ENCODE data around the gene MOSMO. TPM values are rescaled to one million over a fixed set of nuclear protein-coding genes. Genes with fewer than 3 reads are reported as not detected.

Gene MOSMO
- total RNA-seq, 1 experiment from 2014 or later: 12.4 TPM

- no peaks in the 10 kb centered on the region for H3K9me3 ChIP-seq (ENCODE audit: low read length)
- ChIA-PET POLR2A (ENCODE audit: unreplicated experiment) (no interaction called here), CTCF (no interaction called here)
- BruUV-seq (replicated peaks): no TSS peak
- TF ChIP-seq EZH2phosphoT487 (IDR thresholded peaks at IDR 0.05; ENCODE audit: borderline replicate concordance, low read length) (no peak), EZH2 (IDR thresholded peaks at IDR 0.05; ENCODE audit: low read length, unreplicated experiment) (no peak), CTCF (conservative IDR thresholded peaks at IDR 0.05; ENCODE audit: low read depth, low read length) (no peak)
- H3K9me2 ChIP-seq (replicated peaks; ENCODE audit: low read length): no peaks in the 10 kb centered on the region
- no peak overlapping the region for H3K4me3 ChIP-seq (ENCODE audit: low read length)
- no peaks in the 10 kb centered on the region for H4K20me1 ChIP-seq (ENCODE audit: low read length)
- H3K36me3 ChIP-seq (ENCODE audit: low read depth, low read length): peaks cover 15% of the 10 kb centered on the region; the same call in 1 of the 2 replicates
- H3K4me2 ChIP-seq (ENCODE audit: low read length): no peak overlapping the region
- no peaks in the 10 kb centered on the region for H3K27me3 ChIP-seq (ENCODE audit: low read length)
- no peak overlapping the region for H3K9ac ChIP-seq (ENCODE audit: low read length)
- no peaks in the 10 kb centered on the region for H3F3A ChIP-seq (ENCODE audit: low read length, unreplicated experiment)
- no peak overlapping the region for H2AFZ ChIP-seq (ENCODE audit: low read length)
- DNase-seq (no peak), ATAC-seq (no peak)
- H3K79me2 ChIP-seq (ENCODE audit: low read length): peaks cover 51% of the 10 kb centered on the region
- intact Hi-C loops (cut with micrococcal nuclease): no loop called here
- no peak overlapping the region for H3K27ac ChIP-seq (ENCODE audit: low read length)
- H3K4me1 ChIP-seq (ENCODE audit: insufficient read depth, low read length): peaks cover 11% of the 10 kb centered on the region; the same call in 1 of the 2 replicates
These were observed 46.0 kb downstream of the MOSMO start for GRCh38 chr16:22053921-22054341.

- Histone ChIP-seq H3K79me2 (ENCODE audit: low read length) (peaks cover 44% of the 10 kb centered on the region; the same call in 1 of the 2 replicates), H3K9me2 (replicated peaks; ENCODE audit: low read length) (no peaks in the 10 kb centered on the region), H3F3A (ENCODE audit: low read length, unreplicated experiment) (no peaks in the 10 kb centered on the region), H3K27me3 (ENCODE audit: low read length) (no peaks in the 10 kb centered on the region), H3K9ac (ENCODE audit: low read length) (no peak overlapping the region), H3K4me3 (ENCODE audit: low read length) (no peak overlapping the region), H2AFZ (ENCODE audit: low read length) (no peak overlapping the region), H3K9me3 (ENCODE audit: low read length) (no peaks in the 10 kb centered on the region), H3K27ac (ENCODE audit: low read length) (no peak overlapping the region), H3K36me3 (ENCODE audit: low read depth, low read length) (peaks cover 15% of the 10 kb centered on the region; the same call in 1 of the 2 replicates), H3K4me1 (ENCODE audit: insufficient read depth, low read length) (peaks cover 11% of the 10 kb centered on the region; the same call in 1 of the 2 replicates), H4K20me1 (ENCODE audit: low read length) (no peaks in the 10 kb centered on the region), H3K4me2 (ENCODE audit: low read length) (no peak overlapping the region)
- intact Hi-C loops (cut with micrococcal nuclease): no loop called here
- BruUV-seq (replicated peaks): no TSS peak
- TF ChIP-seq EZH2 (IDR thresholded peaks at IDR 0.05; ENCODE audit: low read length, unreplicated experiment) (no peak), CTCF (conservative IDR thresholded peaks at IDR 0.05; ENCODE audit: low read depth, low read length) (no peak), EZH2phosphoT487 (IDR thresholded peaks at IDR 0.05; ENCODE audit: borderline replicate concordance, low read length) (no peak)
- ATAC-seq (no peak), DNase-seq (no peak)
- POLR2A ChIA-PET (ENCODE audit: unreplicated experiment): no interaction called here
- CTCF ChIA-PET: no interaction called here
These were observed 47.1 kb downstream of the MOSMO start for GRCh38 chr16:22054847-22055590.

GRCh38 chr16:22055881-22056280, 48.0 kb downstream of the MOSMO start:
- DNase-seq: no peak
- no peak for ATAC-seq
- CTCF ChIA-PET: no interaction called here
- Histone ChIP-seq H3K9me3 (ENCODE audit: low read length) (no peaks in the 10 kb centered on the region), H3K79me2 (ENCODE audit: low read length) (peaks cover 38% of the 10 kb centered on the region; the same call in 1 of the 2 replicates), H3K36me3 (ENCODE audit: low read depth, low read length) (peaks cover 15% of the 10 kb centered on the region; the same call in 1 of the 2 replicates), H3K27me3 (ENCODE audit: low read length) (no peaks in the 10 kb centered on the region), H3K9ac (ENCODE audit: low read length) (no peak overlapping the region), H3K4me3 (ENCODE audit: low read length) (no peak overlapping the region), H3K4me1 (ENCODE audit: insufficient read depth, low read length) (0 out of 2 replicates have a peak, but pooled peaks cover 4% of the 10 kb centered on the region), H3K9me2 (replicated peaks; ENCODE audit: low read length) (no peaks in the 10 kb centered on the region), H3K27ac (ENCODE audit: low read length) (no peak overlapping the region), H3K4me2 (ENCODE audit: low read length) (no peak overlapping the region), H4K20me1 (ENCODE audit: low read length) (no peaks in the 10 kb centered on the region), H3F3A (ENCODE audit: low read length, unreplicated experiment) (no peaks in the 10 kb centered on the region), H2AFZ (ENCODE audit: low read length) (no peak overlapping the region)
- POLR2A ChIA-PET (ENCODE audit: unreplicated experiment): no interaction called here
- intact Hi-C loops (cut with micrococcal nuclease): no loop called here
- BruUV-seq (replicated peaks): no TSS peak
- TF ChIP-seq CTCF (conservative IDR thresholded peaks at IDR 0.05; ENCODE audit: low read depth, low read length) (no peak), EZH2 (IDR thresholded peaks at IDR 0.05; ENCODE audit: low read length, unreplicated experiment) (no peak), EZH2phosphoT487 (IDR thresholded peaks at IDR 0.05; ENCODE audit: borderline replicate concordance, low read length) (no peak)
